HepG2 (cell line): Measurements from ENCODE around the gene ZBTB21. TPM values are rescaled to one million over a fixed set of nuclear protein-coding genes. Genes with fewer than 3 reads are reported as not detected.
A peak's percentile ranks its signal among the peaks of the same experiment; 100 is the strongest.

Experiments used
- AFF4 ChIP-seq: sonication (generic); formaldehyde crosslinking; IDR thresholded peaks from 2 replicates; pipeline ENCODE4 v1.4.0; 2020; ENCODE audit warnings: missing genetic modification reagents
- BORCS8-MEF2B ChIP-seq: sonication (generic); formaldehyde crosslinking; IDR thresholded peaks from 2 replicates; pipeline ENCODE4 v1.8.0; 2022; ENCODE audit warnings: mild to moderate bottlenecking, missing genetic modification reagents
- HOXA3 ChIP-seq: sonication (generic); formaldehyde crosslinking; IDR thresholded peaks from 2 replicates; pipeline ENCODE4 v1.5.0; 2020; ENCODE audit warnings: missing genetic modification reagents
- PHF5A ChIP-seq: IDR thresholded peaks from one replicate; pipeline ENCODE4 v1.6.1; 2018; ENCODE audit warnings: low read depth, missing genetic modification reagents; ENCODE audit not compliant: unreplicated experiment
- PITX1 ChIP-seq: sonication (generic); formaldehyde crosslinking; IDR thresholded peaks from 2 replicates; pipeline ENCODE4 v1.5.1; 2020; ENCODE audit warnings: mild to moderate bottlenecking, missing genetic modification reagents
- RBFOX2 ChIP-seq: fragments of 200-400 bp; formaldehyde crosslinking; IDR thresholded peaks from 2 replicates; pipeline ENCODE4 v1.6.1; 2017; ENCODE audit warnings: low read depth, mild to moderate bottlenecking, low read length
- SP1 ChIP-seq, 2 experiments: fragments of 450-650 bp in 1 of 2; sonication (generic) in 1 of 2; formaldehyde crosslinking in 1 of 2; IDR thresholded peaks; 2 replicates each; pipeline versions ENCODE4 v1.4.0 to v1.6.1; 2016 to 2020; ENCODE audit warnings: missing genetic modification reagents in 1 of 2
- YY1 ChIP-seq: IDR thresholded peaks from 2 replicates; pipeline ENCODE4 v1.6.1; 2011; ENCODE audit warnings: low read length, low read depth, moderate library complexity, mild to moderate bottlenecking; ENCODE audit not compliant: insufficient read depth, insufficient replicate concordance
- ZNF503 ChIP-seq: sonication (generic); formaldehyde crosslinking; IDR thresholded peaks from 2 replicates; pipeline ENCODE4 v1.4.0; 2020; ENCODE audit warnings: missing genetic modification reagents
- ZNF546 ChIP-seq: sonication (generic); formaldehyde crosslinking; conservative IDR thresholded peaks from 2 replicates; pipeline ENCODE4 v1.8.1; 2023; ENCODE audit warnings: mild to moderate bottlenecking, missing genetic modification reagents
- ZNF839 ChIP-seq: sonication (generic); formaldehyde crosslinking; IDR thresholded peaks from 2 replicates; pipeline ENCODE4 v1.4.0; 2020; ENCODE audit warnings: missing genetic modification reagents, mild to moderate bottlenecking, borderline replicate concordance
- polyA plus RNA-seq, 8 experiments: library from polyadenylated mRNA; depleted of rRNA in 3 of 8; stranded (reverse) in 7 of 8; unstranded in 1 of 8; fragments of >200 nt; fragmentation: Illumina TruSeq in 4 of 8; extraction: Trizol in 4 of 8; gene quantifications; 2 replicates each; pipeline versions ENCODE4 v1.2.1 to v1.2.3, GENCODE V29; 2011 to 2016; ENCODE audit warnings: low read depth in 4 of 8, missing spikeins in 1 of 8, mixed read lengths in 1 of 8; ENCODE audit not compliant: insufficient read depth in 1 of 8
- total RNA-seq, 5 experiments: library from RNA; depleted of rRNA; stranded (reverse); fragments of >200 nt; fragmentation: Illumina TruSeq; extraction: Trizol; gene quantifications; 2 replicates each; pipeline ENCODE4 v1.2.3, GENCODE V29; 2016; ENCODE audit warnings: low read depth in 1 of 5
- TF ChIP-seq, protein P1 (sequence below): sonication (generic); formaldehyde crosslinking; IDR thresholded peaks from 2 replicates; pipeline ENCODE4 v1.8.0; 2022; ENCODE audit warnings: missing genetic modification reagents, mild to moderate bottlenecking, borderline replicate concordance
- TF ChIP-seq, protein P2 (sequence below): IDR thresholded peaks from 2 replicates; pipeline ENCODE4 v1.6.1; 2016; ENCODE audit warnings: low read depth, control low read depth
- TF ChIP-seq, protein P3 (sequence below): sonication (generic); formaldehyde crosslinking; IDR thresholded peaks from 2 replicates; pipeline ENCODE4 v1.4.0; 2020; ENCODE audit warnings: missing genetic modification reagents
- TF ChIP-seq, protein P4 (sequence below): sonication (generic); formaldehyde crosslinking; IDR thresholded peaks from 2 replicates; pipeline ENCODE4 v1.9.0; 2021; ENCODE audit warnings: missing genetic modification reagents, borderline replicate concordance

The ZBTB21 gene
- total and polyA plus RNA-seq, 2 of the 13 experiments (the other 11 are each of a cell fraction or from before 2014, with no cell fraction given), result 4.5 to 6.1 TPM

DNA sequence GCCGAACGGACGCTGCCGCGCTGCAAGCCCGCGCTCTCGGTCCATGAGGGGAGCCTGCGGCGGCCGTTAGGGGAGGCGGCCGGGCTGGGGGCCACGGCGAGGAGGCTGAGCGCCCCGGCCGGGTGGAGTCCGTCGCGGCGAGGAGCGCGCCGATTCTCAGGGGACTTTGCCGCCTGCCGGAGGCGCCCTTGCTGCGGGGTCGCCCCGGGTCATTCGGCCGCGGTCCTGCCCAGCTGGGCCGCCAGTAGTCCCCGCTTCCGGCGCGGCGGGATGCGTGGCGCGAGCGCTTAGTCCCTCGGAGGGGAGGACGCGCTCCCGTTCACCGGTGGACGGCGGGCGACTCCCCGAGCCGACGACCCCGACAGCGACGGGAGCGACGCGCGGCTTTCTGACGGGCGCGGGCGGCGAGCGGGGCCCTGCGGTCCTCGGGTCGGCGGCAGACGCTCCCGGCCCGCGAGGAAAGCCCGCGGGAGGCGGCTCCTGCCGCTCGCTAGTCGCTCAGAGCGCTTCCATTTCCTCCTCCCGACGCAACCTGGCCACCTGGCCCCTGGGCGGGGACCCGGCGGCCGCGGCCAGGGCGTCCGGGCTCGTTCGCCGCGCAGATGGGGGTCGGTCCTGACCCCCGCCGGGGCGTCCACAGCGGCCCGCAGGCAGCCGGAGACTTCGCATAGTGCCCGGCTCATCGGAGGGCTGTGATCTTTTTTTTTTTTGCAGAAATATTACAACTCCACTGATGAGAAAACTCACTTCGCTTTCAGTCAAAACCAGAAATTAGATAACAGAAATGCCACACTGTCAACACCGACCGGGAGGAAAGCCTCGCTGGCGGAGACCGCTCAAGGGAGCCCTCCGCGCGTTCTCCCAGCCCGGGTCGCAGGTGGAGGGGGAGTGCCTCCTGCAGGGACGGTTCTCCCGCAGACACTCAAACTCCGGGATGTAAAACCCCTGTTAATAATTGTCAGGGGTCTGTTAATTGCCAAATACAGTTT lies 641 bp upstream of the ZBTB21 start (continued):
- TF ChIP-seq, protein P1, sequence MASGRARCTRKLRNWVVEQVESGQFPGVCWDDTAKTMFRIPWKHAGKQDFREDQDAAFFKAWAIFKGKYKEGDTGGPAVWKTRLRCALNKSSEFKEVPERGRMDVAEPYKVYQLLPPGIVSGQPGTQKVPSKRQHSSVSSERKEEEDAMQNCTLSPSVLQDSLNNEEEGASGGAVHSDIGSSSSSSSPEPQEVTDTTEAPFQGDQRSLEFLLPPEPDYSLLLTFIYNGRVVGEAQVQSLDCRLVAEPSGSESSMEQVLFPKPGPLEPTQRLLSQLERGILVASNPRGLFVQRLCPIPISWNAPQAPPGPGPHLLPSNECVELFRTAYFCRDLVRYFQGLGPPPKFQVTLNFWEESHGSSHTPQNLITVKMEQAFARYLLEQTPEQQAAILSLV (CRISPR knock-in tag), result peak; percentile 24; the same call in 1 of the 2 replicates
- TF ChIP-seq AFF4 (CRISPR knock-in tag) (no peak), ZNF839 (CRISPR knock-in tag) (no peak), RBFOX2 (peak; percentile 72), ZNF503 (CRISPR knock-in tag) (no peak), BORCS8-MEF2B (CRISPR knock-in tag) (0 out of 2 replicates have a peak, but pooled peaks have one; percentile 17), HOXA3 (no peak), PHF5A (CRISPR knock-in tag) (no peak), PITX1 (CRISPR knock-in tag) (no peak), YY1 (no peak), SP1 (IDR thresholded peaks at IDR 0.05) (no peak), SP1 (CRISPR knock-in tag; IDR thresholded peaks at IDR 0.05) (peak; percentile 17; the same call in 1 of the 2 replicates), ZNF546 (CRISPR knock-in tag) (no peak)
- TF ChIP-seq, protein P2, sequence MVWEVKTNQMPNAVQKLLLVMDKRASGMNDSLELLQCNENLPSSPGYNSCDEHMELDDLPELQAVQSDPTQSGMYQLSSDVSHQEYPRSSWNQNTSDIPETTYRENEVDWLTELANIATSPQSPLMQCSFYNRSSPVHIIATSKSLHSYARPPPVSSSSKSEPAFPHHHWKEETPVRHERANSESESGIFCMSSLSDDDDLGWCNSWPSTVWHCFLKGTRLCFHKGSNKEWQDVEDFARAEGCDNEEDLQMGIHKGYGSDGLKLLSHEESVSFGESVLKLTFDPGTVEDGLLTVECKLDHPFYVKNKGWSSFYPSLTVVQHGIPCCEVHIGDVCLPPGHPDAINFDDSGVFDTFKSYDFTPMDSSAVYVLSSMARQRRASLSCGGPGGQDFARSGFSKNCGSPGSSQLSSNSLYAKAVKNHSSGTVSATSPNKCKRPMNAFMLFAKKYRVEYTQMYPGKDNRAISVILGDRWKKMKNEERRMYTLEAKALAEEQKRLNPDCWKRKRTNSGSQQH (CRISPR knock-in tag), result 0 out of 2 replicates have a peak, but pooled peaks have one; percentile 53
- TF ChIP-seq, protein P3, sequence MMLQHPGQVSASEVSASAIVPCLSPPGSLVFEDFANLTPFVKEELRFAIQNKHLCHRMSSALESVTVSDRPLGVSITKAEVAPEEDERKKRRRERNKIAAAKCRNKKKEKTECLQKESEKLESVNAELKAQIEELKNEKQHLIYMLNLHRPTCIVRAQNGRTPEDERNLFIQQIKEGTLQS, result no peak
- TF ChIP-seq, protein P4, sequence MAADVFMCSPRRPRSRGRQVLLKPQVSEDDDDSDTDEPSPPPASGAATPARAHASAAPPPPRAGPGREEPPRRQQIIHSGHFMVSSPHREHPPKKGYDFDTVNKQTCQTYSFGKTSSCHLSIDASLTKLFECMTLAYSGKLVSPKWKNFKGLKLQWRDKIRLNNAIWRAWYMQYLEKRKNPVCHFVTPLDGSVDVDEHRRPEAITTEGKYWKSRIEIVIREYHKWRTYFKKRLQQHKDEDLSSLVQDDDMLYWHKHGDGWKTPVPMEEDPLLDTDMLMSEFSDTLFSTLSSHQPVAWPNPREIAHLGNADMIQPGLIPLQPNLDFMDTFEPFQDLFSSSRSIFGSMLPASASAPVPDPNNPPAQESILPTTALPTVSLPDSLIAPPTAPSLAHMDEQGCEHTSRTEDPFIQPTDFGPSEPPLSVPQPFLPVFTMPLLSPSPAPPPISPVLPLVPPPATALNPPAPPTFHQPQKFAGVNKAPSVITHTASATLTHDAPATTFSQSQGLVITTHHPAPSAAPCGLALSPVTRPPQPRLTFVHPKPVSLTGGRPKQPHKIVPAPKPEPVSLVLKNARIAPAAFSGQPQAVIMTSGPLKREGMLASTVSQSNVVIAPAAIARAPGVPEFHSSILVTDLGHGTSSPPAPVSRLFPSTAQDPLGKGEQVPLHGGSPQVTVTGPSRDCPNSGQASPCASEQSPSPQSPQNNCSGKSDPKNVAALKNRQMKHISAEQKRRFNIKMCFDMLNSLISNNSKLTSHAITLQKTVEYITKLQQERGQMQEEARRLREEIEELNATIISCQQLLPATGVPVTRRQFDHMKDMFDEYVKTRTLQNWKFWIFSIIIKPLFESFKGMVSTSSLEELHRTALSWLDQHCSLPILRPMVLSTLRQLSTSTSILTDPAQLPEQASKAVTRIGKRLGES (CRISPR knock-in tag), result no peak
